ENCODE results near the gene ARHGAP18.

Gene ARHGAP18

GRCh38 chr6:129638055-129638684 is 71.8 kb downstream of the ARHGAP18 start:
- DNase-seq = no peak

- DNase-seq = no peak
Measured at GRCh38 chr6:129637340-129638054, 72.5 kb downstream of the ARHGAP18 start.

GRCh38 chr6:129635396-129636130 is 74.4 kb downstream of the ARHGAP18 start:
- DNase-seq = no peak

GRCh38 chr6:129634411-129635230 is 75.4 kb downstream of the ARHGAP18 start:
- no peak for DNase-seq

- no peak for DNase-seq
Measured at GRCh38 chr6:129633529-129633928, 76.4 kb downstream of the ARHGAP18 start.

GRCh38 chr6:129632172-129632613 is 77.8 kb downstream of the ARHGAP18 start:
- no peak for DNase-seq

- no peak for DNase-seq
Measured at GRCh38 chr6:129631070-129631469, 78.9 kb downstream of the ARHGAP18 start.

- DNase-seq = no peak
Measured at GRCh38 chr6:129630596-129630995, 79.4 kb downstream of the ARHGAP18 start.

GRCh38 chr6:129628101-129628815 is 81.7 kb downstream of the ARHGAP18 start:
- no peak for DNase-seq

GRCh38 chr6:129624488-129624887 is 85.5 kb downstream of the ARHGAP18 start:
- no peak for DNase-seq

- no peak for DNase-seq
Measured at GRCh38 chr6:129623008-129623732, 86.8 kb downstream of the ARHGAP18 start.

- DNase-seq = no peak
Measured at GRCh38 chr6:129621252-129621651, 88.7 kb downstream of the ARHGAP18 start.

GRCh38 chr6:129620234-129620610 is 89.8 kb downstream of the ARHGAP18 start:
- no peak for DNase-seq

- no peak for DNase-seq
Measured at GRCh38 chr6:129619579-129620233, 90.3 kb downstream of the ARHGAP18 start.

GRCh38 chr6:129617986-129618385 is 92.0 kb downstream of the ARHGAP18 start:
- no peak for DNase-seq

GRCh38 chr6:129615496-129615895 is 94.5 kb downstream of the ARHGAP18 start:
- DNase-seq = no peak

- no peak for DNase-seq
Measured at GRCh38 chr6:129615020-129615419, 95.0 kb downstream of the ARHGAP18 start.

GRCh38 chr6:129614464-129614863 is 95.5 kb downstream of the ARHGAP18 start:
- no peak for DNase-seq

GRCh38 chr6:129612440-129612839 is 97.5 kb downstream of the ARHGAP18 start:
- no peak for DNase-seq

- no peak for DNase-seq
Measured at GRCh38 chr6:129609635-129610034, 100.3 kb downstream of the ARHGAP18 start.
